OCI-LY3 (cell line): ENCODE results near the gene FANCB.

ENCODE experiments used
- H2AFZ ChIP-seq: fragments of 200-600, 300-600 bp; shearing (Covaris generic); 2 replicates; pipeline ENCODE4 v1.6.0; 2014; ENCODE audit warnings: antibody characterized with exemption, low read depth, low read length
- H3K27ac ChIP-seq: fragments of 200-600, 300-600 bp; sonication (generic); 2 replicates; pipeline ENCODE4 v1.5.1; 2014; ENCODE audit warnings: mild to moderate bottlenecking, low read length, moderate library complexity, mixed read lengths
- H3K27me3 ChIP-seq: fragments of 200-600, 300-600 bp; sonication (generic); 2 replicates; pipeline ENCODE4 v1.6.1; 2014; ENCODE audit warnings: low read depth, low read length, mixed read lengths
- H3K36me3 ChIP-seq: fragments of 200-600, 300-600 bp; sonication (generic); replicated peaks from 2 replicates; pipeline ENCODE3; 2014; ENCODE audit warnings: low read depth, low read length, mixed read lengths
- H3K4me1 ChIP-seq: fragments of 300-600, 200-600 bp; sonication (generic); 2 replicates; pipeline ENCODE4 v1.6.1; 2014; ENCODE audit warnings: low read length, mixed read lengths
- H3K4me2 ChIP-seq: fragments of 200-600, 300-600 bp; sonication (generic); 2 replicates; pipeline ENCODE4 v1.6.1; 2014; ENCODE audit warnings: low read length, mixed read lengths
- H3K4me3 ChIP-seq: fragments of 300-600, 200-600 bp; sonication (generic); 2 replicates; pipeline ENCODE4 v1.5.1; 2014; ENCODE audit warnings: antibody characterized with exemption, mild to moderate bottlenecking, low read length, moderate library complexity
- H3K79me2 ChIP-seq: fragments of 300-600, 200-600 bp; shearing (Covaris generic); 2 replicates; pipeline ENCODE4 v1.6.1; 2014; ENCODE audit warnings: mild to moderate bottlenecking, low read length, mixed read lengths
- H3K9ac ChIP-seq: fragments of 300-600, 200-600 bp; shearing (Covaris generic); 2 replicates; pipeline ENCODE4 v1.6.0; 2014; ENCODE audit warnings: mild to moderate bottlenecking, low read length, moderate library complexity
- H3K9me3 ChIP-seq: fragments of 200-600, 300-600 bp; shearing (Covaris generic); 2 replicates; pipeline ENCODE4 v1.6.1; 2014; ENCODE audit warnings: low read length, mixed read lengths; ENCODE audit not compliant: insufficient read depth
- H4K20me1 ChIP-seq: fragments of 200-600, 300-600 bp; sonication (generic); 2 replicates; pipeline ENCODE4 v1.6.1; 2016; ENCODE audit warnings: low read length, mixed read lengths; ENCODE audit not compliant: insufficient read depth
- EZH2phosphoT487 ChIP-seq: fragments of 200-600 bp; shearing (Covaris generic); IDR thresholded peaks from 2 replicates; pipeline ENCODE4 v1.6.1; 2018; ENCODE audit warnings: antibody characterized with exemption, mixed run types, low read depth
- TF ChIP-seq, protein P1 (sequence below): fragments of 200-600, 300-600 bp; sonication (generic); IDR thresholded peaks from 2 replicates; pipeline ENCODE4 v1.5.1; 2014; ENCODE audit warnings: antibody characterized with exemption, low read length, low read depth

FANCB gene

DNA sequence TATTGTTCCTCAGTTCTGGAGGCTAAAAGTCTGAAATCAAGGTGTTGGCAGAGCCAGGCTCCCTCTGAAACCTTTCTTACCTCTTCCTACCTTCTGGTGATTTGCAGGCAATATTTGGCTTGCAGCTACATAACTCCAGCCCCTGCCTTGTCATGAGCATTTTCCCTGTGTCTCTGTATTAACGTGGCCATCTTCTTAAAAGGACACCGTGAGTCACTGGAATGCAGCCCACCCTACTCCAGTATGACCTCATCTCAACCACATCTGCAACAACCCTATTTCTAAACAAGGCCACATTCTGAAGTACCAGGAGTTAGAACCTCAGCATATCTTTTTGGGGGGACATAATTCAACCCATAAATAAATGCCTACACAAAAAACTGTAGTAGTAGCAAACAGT is 40.7 kb downstream of the FANCB start:
- Histone ChIP-seq H3K4me1 (peaks cover 4% of the 10 kb centered on the region), H4K20me1 (no peaks in the 10 kb centered on the region), H2AFZ (no peak overlapping the region), H3K9ac (no peak overlapping the region), H3K4me2 (no peak overlapping the region), H3K27me3 (no peaks in the 10 kb centered on the region), H3K79me2 (no peaks in the 10 kb centered on the region), H3K27ac (no peak overlapping the region), H3K9me3 (no peaks in the 10 kb centered on the region), H3K36me3 (peaks cover 21% of the 10 kb centered on the region), H3K4me3 (no peak overlapping the region)
- TF ChIP-seq EZH2phosphoT487, result no peak
- TF ChIP-seq, protein P1, sequence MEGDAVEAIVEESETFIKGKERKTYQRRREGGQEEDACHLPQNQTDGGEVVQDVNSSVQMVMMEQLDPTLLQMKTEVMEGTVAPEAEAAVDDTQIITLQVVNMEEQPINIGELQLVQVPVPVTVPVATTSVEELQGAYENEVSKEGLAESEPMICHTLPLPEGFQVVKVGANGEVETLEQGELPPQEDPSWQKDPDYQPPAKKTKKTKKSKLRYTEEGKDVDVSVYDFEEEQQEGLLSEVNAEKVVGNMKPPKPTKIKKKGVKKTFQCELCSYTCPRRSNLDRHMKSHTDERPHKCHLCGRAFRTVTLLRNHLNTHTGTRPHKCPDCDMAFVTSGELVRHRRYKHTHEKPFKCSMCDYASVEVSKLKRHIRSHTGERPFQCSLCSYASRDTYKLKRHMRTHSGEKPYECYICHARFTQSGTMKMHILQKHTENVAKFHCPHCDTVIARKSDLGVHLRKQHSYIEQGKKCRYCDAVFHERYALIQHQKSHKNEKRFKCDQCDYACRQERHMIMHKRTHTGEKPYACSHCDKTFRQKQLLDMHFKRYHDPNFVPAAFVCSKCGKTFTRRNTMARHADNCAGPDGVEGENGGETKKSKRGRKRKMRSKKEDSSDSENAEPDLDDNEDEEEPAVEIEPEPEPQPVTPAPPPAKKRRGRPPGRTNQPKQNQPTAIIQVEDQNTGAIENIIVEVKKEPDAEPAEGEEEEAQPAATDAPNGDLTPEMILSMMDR, result no peak

DNA sequence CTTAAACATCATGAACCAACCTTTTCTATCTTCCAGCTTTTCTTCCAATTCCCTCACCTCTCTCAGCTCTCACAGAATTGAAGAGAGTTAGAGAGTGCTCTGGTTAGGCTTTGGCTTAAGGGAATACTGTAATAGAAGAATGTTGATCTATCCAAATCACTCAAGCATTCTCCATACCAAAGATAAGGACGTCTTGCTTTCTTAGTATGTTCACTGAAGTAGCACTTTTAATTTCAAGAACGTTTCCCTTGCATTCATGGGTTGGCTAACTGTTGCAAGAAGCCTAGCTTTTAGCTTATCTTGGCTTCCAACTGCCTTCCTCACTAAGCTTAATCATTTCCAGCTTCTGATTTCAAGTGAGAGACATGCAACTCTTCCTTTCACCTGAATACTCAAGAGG is 43.2 kb downstream of the FANCB start:
- no peaks in the 10 kb centered on the region for H4K20me1 ChIP-seq
- no peaks in the 10 kb centered on the region for H3K9me3 ChIP-seq
- no peak for TF ChIP-seq EZH2phosphoT487
- TF ChIP-seq, protein P1, result no peak

DNA sequence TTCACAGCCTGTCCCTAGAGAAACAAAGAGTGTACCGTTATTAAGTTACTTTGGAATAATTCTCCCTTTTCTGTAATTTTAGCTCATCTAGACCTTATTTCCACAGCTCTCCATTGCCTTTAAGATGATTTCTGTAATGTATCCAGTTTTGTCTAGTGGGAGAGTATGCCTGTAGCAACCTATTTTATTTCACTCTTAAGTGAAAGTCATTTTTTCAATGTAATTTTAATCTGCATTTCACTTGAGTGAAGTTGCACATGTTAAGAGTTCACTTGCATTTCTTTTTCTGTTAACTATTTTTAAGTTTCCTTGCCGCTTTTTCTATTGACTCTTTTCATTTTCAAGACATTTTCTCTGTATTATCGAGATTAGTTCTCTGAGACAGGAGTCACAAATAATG is 46.5 kb downstream of the FANCB start:
- H3K4me3 ChIP-seq, result no peak overlapping the region
- no peaks in the 10 kb centered on the region for H3K79me2 ChIP-seq
- no peak overlapping the region for H3K27ac ChIP-seq
- no peak overlapping the region for H2AFZ ChIP-seq
- H3K36me3 ChIP-seq, result peaks cover 3% of the 10 kb centered on the region
- H4K20me1 ChIP-seq, result no peaks in the 10 kb centered on the region
- no peaks in the 10 kb centered on the region for H3K4me1 ChIP-seq
- H3K27me3 ChIP-seq, result no peaks in the 10 kb centered on the region
- H3K4me2 ChIP-seq, result no peak overlapping the region
- H3K9ac ChIP-seq, result no peak overlapping the region
- TF ChIP-seq, protein P1, result no peak
- TF ChIP-seq EZH2phosphoT487, result no peak
- no peaks in the 10 kb centered on the region for H3K9me3 ChIP-seq

More for the DNA sequence above, 43.2 kb downstream of the FANCB start:
- H2AFZ ChIP-seq, result no peak overlapping the region
- H3K27ac ChIP-seq, result no peak overlapping the region
- H3K9ac ChIP-seq, result no peak overlapping the region
- H3K27me3 ChIP-seq, result no peaks in the 10 kb centered on the region
- H3K4me1 ChIP-seq, result no peaks in the 10 kb centered on the region
- H3K4me2 ChIP-seq, result no peak overlapping the region
- no peaks in the 10 kb centered on the region for H3K79me2 ChIP-seq
- no peak overlapping the region for H3K4me3 ChIP-seq
- H3K36me3 ChIP-seq, result peaks cover 7% of the 10 kb centered on the region

DNA sequence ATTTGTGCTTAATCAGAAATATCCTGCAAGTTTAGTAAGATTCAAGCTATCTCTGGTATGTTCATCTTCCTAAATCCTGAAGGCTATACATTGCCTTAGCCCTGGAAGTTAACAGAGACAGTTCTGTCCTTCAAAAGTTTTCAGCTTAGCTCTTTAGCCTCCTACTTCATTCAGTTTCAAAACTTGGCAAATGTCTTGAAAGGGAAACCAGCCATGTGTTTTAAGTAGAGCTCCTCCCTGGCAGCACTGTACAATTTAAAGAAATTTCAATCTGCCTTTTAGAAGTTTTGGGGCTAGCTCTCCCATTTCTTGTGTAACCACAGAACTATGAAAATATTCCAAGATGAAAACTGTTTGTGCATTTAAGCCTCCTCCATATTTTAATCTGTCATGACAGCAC is 47.0 kb downstream of the FANCB start:
- Histone ChIP-seq H3K4me3 (no peak overlapping the region), H3K27ac (no peak overlapping the region), H2AFZ (no peak overlapping the region), H3K4me1 (no peaks in the 10 kb centered on the region), H3K79me2 (no peaks in the 10 kb centered on the region), H3K36me3 (peaks cover 3% of the 10 kb centered on the region), H4K20me1 (no peaks in the 10 kb centered on the region), H3K4me2 (no peak overlapping the region), H3K27me3 (no peaks in the 10 kb centered on the region), H3K9ac (no peak overlapping the region), H3K9me3 (no peaks in the 10 kb centered on the region)
- TF ChIP-seq, protein P1, result no peak
- no peak for TF ChIP-seq EZH2phosphoT487
